Anterior cingulate cortex (tissue), 58 donors: ENCODE results near the gene UGT2B7.

Source experiments
- DNase-seq, 58 donors: peaks; one replicate each; lab custom pipeline; 2025; lab: John Stamatoyannopoulos, UW

UGT2B7 gene

GRCh38 chr4:69147334-69147733, 51.1 kb downstream of the UGT2B7 start:
- DNase-seq, result no peak

GRCh38 chr4:69154021-69154420, 57.7 kb downstream of the UGT2B7 start:
- no peak for DNase-seq

- no peak for DNase-seq
These were observed 60.6 kb downstream of the UGT2B7 start for GRCh38 chr4:69156913-69157312.
